AG04450 (cell line): ENCODE measurements around the gene RPS6KA4. TPM values are rescaled to one million over a fixed set of nuclear protein-coding genes. Genes with fewer than 3 reads are reported as not detected.

Source experiments
- CTCF ChIA-PET: fragments of 300-600, 350-600 bp; formaldehyde crosslinking; extraction: SDS; loops from one replicate; lab custom pipeline; 2022; ENCODE audit warnings: antibody characterized with exemption, inconsistent platforms; lab: Charles Lee
- POLR2A ChIA-PET: fragments of 350-600 bp; formaldehyde crosslinking; extraction: SDS; loops from one replicate; lab custom pipeline; 2021; ENCODE audit warnings: antibody characterized with exemption, inconsistent platforms; lab: Yijun Ruan, JAX
- DNase-seq: peaks from one replicate; pipeline ENCODE4 v3.0.0-alpha.2; 2011; ENCODE audit warnings: low read depth, low spot score
- H3K27ac ChIP-seq: one replicate; pipeline ENCODE4 v1.5.1; 2012; ENCODE audit warnings: low read depth, low read length, control low read depth
- H3K27me3 ChIP-seq: one replicate; pipeline ENCODE4 v1.6.0; 2012; ENCODE audit warnings: low read length; ENCODE audit not compliant: control insufficient read depth, insufficient read depth
- H3K4me3 ChIP-seq: 2 replicates; pipeline ENCODE4 v1.5.1; 2011; ENCODE audit warnings: mild to moderate bottlenecking, low read depth, low read length, control low read depth
- H3K9me3 ChIP-seq: 2 replicates; pipeline ENCODE4 v1.5.1; 2012; ENCODE audit warnings: low read length; ENCODE audit not compliant: control insufficient read depth, insufficient read depth
- CTCF ChIP-seq: IDR thresholded peaks from 2 replicates; pipeline ENCODE4 v1.5.1; 2011; ENCODE audit warnings: low read depth, low read length, control low read depth, inconsistent platforms
- polyA plus RNA-seq: library from polyadenylated mRNA; depleted of rRNA; stranded (reverse); fragments of >200 nt; gene quantifications from 2 replicates; pipeline ENCODE4 v1.2.3, GENCODE V29; 2011

Gene RPS6KA4
- polyA plus RNA-seq, 1 experiment: 21.9 TPM

- CTCF ChIA-PET: no interaction called here
- DNase-seq: no peak
- Histone ChIP-seq H3K4me3 (no peak overlapping the region), H3K27ac (no peak overlapping the region), H3K27me3 (no peaks in the 10 kb centered on the region), H3K9me3 (no peaks in the 10 kb centered on the region; the same call in 1 of the 2 replicates)
- POLR2A ChIA-PET: no interaction called here
- TF ChIP-seq CTCF: no peak
Measured at GRCh38 chr11:64362339-64362738, 3.4 kb downstream of the RPS6KA4 start.

GRCh38 chr11:64364435-64364834 lies 5.5 kb downstream of the RPS6KA4 start:
- no peak overlapping the region for H3K27ac ChIP-seq
- H3K9me3 ChIP-seq: peaks cover 10% of the 10 kb centered on the region; the same call in 1 of the 2 replicates
- ChIA-PET POLR2A (no interaction called here), CTCF (interaction anchor here (1.9 kb wide), 1 partner anchor 9 kb away, joined by 9 read pairs; no protein-coding TSS in a partner anchor)
- H3K4me3 ChIP-seq: no peak overlapping the region
- H3K27me3 ChIP-seq: no peaks in the 10 kb centered on the region
- no peak for DNase-seq
- no peak for TF ChIP-seq CTCF

GRCh38 chr11:64364911-64365310 lies 5.9 kb downstream of the RPS6KA4 start:
- Histone ChIP-seq H3K27ac (no peak overlapping the region), H3K27me3 (no peaks in the 10 kb centered on the region), H3K4me3 (no peak overlapping the region), H3K9me3 (peaks cover 10% of the 10 kb centered on the region; the same call in 1 of the 2 replicates)
- CTCF ChIA-PET: interaction anchor here (0.9 to 1.9 kb wide), 2 partner anchors 9 to 10 kb away, joined by 3 to 9 read pairs; no protein-coding TSS in a partner anchor
- no peak for DNase-seq
- TF ChIP-seq CTCF: no peak
- POLR2A ChIA-PET: no interaction called here

- no peak for TF ChIP-seq CTCF
- Histone ChIP-seq H3K27me3 (no peaks in the 10 kb centered on the region), H3K9me3 (peaks cover 10% of the 10 kb centered on the region; the same call in 1 of the 2 replicates), H3K27ac (no peak overlapping the region), H3K4me3 (no peak overlapping the region)
- no peak for DNase-seq
- CTCF ChIA-PET: interaction anchor here (2.0 kb wide), 1 partner anchor 11 kb away, joined by 14 read pairs; no protein-coding TSS in a partner anchor
- POLR2A ChIA-PET: no interaction called here
Measured at GRCh38 chr11:64366751-64367150, 7.8 kb downstream of the RPS6KA4 start.

GRCh38 chr11:64367931-64368672 lies 9.1 kb downstream of the RPS6KA4 start:
- no peak overlapping the region for H3K4me3 ChIP-seq
- ChIA-PET POLR2A (interaction anchor here (0.6 kb wide), 1 partner anchor 87 kb away, joined by 4 read pairs; no protein-coding TSS in a partner anchor), CTCF (interaction anchor here (2.0 kb wide), 1 partner anchor 13 kb away, joined by 14 read pairs; no protein-coding TSS in a partner anchor)
- peaks cover 10% of the 10 kb centered on the region; the same call in 1 of the 2 replicates for H3K9me3 ChIP-seq
- no peak overlapping the region for H3K27ac ChIP-seq
- TF ChIP-seq CTCF: no peak
- no peaks in the 10 kb centered on the region for H3K27me3 ChIP-seq
- DNase-seq: no peak
